Raji (cell line): ENCODE data around the gene VWA1.

ENCODE experiments used
- POLR2A ChIP-seq: IDR thresholded peaks from 2 replicates; pipeline ENCODE4 v1.6.1; 2011; ENCODE audit warnings: low read depth, low read length, control low read depth; ENCODE audit not compliant: insufficient read depth

Gene VWA1

GRCh38 chr1:1439546-1440261 lies 4.2 kb downstream of the VWA1 start:
- TF ChIP-seq POLR2A = no peak

GRCh38 chr1:1440262-1441001 lies 4.9 kb downstream of the VWA1 start:
- no peak for TF ChIP-seq POLR2A

GRCh38 chr1:1441002-1441888 lies 5.8 kb downstream of the VWA1 start:
- TF ChIP-seq POLR2A = no peak

- TF ChIP-seq POLR2A = no peak
Measured at GRCh38 chr1:1442069-1442770, 6.7 kb downstream of the VWA1 start.

DNA sequence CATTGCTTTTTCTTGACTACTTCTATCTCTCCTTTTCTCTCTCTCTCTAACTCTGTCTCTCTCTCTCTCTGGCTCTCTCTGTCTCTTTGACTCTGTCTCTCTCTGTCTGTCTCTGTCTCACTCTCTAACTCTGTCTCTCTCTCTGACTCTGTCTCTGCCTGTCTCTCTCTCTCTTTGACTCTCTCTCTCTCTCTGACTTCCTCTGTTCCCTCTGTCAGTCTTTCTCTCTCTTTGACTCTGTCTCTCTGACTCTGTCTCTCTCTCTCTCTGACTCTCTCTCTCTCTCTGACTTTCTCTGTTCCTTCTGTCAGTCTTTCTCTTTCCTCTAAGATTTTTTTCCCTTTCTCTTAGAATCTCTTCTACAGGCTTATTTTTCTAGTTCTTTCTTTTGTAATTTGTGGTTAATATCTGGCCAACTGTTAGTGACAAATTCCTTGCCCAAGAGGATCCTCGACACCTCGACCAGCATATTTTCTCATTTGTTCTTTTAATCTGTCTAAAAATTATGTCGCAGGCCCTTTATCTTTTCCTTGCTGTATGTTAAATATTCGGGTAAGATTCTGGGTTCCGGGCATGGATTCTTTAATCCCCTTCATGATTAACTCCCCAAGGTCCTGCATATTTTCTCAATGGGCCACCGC lies 13.7 kb downstream of the VWA1 start, which contains the start of gene ATAD3C:
TSS of gene ATAD3C (plus strand) at position 591 of the 641 bp plus-strand sequence. CDS start 995 bp downstream, outside the sequence.
- TF ChIP-seq POLR2A = no peak

- no peak for TF ChIP-seq POLR2A
Measured at GRCh38 chr1:1451696-1452364, 16.3 kb downstream of the VWA1 start.

DNA sequence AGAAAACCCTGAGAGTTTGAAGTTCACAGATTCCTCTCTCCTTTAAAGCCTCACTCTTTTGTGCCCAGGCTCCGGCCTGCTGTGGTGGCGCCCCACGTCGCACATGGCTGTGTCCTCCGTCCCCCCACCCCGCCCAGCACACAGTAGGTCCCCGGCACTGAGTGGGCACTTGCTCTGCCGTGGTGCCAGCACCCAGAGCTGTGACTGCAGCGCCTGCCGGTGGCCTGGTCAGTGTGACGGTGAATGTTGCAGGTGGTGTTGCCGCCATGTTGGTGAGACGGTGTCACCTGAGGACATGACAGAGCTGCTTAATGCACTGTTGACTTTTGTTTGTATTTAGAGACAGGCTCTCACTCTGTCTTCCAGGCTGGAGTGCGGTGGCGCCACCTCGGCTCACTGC lies 17.4 kb downstream of the VWA1 start:
- TF ChIP-seq POLR2A = no peak

GRCh38 chr1:1455366-1455884 lies 19.9 kb downstream of the VWA1 start:
- TF ChIP-seq POLR2A = no peak

DNA sequence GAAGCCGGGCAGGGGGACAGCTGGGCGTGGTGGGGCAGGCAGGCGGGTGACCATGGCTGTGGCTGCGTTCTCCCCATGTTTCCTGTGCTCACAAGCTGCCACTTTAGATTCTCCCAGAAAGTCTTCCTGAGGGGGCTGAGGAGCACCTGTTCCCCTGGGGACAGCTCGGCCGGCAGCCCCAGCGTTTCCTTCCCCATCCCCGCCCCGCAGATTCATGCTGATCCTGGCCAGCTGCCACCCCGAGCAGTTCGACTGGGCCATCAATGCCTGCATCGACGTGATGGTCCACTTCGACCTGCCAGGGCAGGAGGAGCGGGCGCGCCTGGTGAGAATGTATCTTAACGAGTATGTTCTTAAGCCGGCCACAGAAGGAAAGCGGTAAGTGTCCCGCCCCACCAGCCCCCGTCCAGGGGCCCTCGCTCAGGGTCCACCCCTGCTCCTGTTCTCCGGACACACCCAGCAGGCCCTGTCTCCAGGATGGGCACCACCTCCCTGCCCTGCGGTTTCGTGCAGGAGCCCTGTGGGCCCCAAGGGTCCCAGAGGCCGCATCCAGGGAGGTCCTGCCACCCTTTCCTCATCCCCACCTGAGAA lies 25.1 kb downstream of the VWA1 start:
- no peak for TF ChIP-seq POLR2A

DNA sequence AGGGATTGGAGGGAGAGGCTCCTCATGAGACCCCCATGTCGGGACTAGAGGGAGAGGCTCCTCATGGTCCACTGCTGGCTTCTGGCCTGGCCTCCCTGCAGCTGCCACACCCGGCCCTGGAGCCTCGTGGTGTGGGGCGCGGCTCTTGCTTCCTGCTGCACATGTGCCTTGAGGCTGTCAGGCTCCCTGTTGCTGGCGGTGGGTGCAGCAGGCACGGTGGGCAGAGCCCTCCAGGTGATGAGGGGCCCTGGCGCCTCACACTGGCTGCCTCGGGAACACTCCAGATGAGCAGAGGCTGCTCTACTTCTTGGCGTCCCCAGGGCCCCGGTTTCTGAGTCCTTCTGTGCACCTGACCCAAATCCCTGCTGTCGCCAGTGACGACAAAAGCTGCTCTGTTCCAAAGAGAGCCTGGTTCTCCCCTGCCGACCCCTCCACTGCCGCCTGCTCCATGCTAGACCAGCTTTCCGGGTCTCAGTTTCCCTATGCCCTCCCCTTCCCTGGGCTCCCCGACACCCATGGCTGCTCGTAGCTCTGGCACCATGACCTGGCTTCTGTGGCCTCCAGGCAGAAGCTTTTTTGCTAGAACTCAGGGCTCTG lies 26.3 kb downstream of the VWA1 start:
- no peak for TF ChIP-seq POLR2A

DNA sequence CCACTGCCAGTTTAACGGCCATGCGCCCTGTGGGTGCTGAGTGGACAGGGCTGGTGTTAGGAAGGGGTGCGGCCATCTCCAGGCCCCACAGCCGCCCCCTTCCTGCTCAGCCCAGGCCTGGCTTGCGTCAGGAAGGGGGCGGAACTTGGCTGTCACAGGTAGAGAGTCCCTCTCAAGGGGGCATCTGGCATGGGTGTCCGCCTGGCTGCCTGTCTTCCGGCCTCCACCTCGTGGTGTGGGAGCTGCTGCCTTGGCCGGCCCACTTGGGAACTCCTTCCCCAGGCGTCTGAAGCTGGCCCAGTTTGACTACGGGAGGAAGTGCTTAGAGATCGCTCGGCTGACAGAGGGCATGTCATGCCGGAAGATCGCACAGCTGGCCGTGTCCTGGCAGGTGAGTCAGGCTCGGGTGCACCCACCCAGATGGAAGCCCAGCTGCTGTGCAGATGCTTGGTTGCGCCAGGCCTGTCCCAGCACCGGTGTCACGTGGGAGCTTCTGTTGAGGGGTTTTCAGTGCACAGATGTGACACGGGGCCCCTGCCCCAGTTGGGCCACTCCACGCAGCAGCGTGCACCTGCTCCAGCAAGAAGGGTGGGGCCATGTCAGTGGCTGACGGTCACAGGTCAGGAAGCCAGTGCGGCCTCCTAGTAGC lies 27.0 kb downstream of the VWA1 start:
- no peak for TF ChIP-seq POLR2A

DNA sequence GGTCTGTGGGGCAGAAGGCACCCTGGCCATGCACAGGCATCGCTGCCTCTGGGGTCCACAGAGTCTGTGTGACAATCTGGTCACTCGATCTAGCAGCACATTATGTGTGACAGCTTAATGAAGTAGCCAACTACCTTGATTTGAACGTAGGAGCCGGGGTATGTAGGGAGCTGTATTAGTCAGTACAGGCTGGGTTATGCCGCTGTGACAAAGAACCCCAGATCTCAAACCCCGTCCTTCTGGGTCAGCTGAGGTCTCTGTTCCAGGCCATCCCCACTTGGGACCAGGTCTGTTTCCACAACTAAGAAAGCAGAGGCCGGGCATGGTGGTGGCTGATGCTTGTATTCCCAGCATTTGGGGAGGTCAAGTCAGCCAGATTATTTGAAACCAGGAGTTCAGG lies 27.8 kb downstream of the VWA1 start:
- TF ChIP-seq POLR2A = no peak
